ENCODE results near the gene NRG4.
"Not testable (repeated sequence)": the region's sequence is repeated elsewhere in the genome, so short reads cannot be mapped to it uniquely, and the experiment has no call there.

Gene NRG4

DNA sequence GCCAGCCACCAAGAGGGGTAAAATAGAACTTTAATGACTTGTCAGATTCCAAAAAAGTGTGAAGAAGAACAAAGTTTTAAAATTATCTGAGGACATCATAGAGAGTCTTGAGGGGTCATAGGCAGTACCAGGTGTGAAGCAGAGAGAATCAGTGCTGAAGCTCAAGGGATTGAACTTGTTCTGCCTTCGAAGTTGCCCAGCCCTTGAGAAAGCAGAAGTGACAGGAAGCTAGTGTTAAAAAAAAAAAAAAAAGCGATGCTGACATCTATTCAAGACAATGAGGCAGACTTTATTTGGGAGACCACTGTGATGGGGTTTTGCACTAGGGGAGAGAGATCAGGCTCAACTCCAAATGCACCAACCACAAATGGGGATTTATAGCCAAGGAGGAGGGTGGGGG is 86.8 kb downstream of the NRG4 start:
- no peak for DNase-seq

DNA sequence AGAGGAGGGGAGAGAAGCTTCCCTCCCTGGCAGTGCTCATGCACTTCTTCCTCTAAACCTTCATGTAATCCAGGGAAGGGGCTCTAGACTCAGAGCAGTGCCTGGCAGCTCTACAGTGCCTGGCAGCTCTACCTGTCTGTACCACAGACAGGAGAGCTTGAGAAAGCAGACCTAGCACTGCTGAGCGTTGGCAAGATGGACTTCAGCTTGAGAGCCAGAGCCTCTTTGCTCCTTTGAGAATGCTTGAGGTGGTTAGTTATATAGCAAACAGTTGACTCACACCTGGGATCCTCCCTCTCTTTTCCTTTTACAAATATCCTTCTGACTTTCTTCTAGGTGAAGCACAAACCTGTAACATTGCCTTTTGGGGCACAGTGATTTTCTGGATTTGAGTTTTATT is 87.6 kb downstream of the NRG4 start:
- no peak for DNase-seq

DNA sequence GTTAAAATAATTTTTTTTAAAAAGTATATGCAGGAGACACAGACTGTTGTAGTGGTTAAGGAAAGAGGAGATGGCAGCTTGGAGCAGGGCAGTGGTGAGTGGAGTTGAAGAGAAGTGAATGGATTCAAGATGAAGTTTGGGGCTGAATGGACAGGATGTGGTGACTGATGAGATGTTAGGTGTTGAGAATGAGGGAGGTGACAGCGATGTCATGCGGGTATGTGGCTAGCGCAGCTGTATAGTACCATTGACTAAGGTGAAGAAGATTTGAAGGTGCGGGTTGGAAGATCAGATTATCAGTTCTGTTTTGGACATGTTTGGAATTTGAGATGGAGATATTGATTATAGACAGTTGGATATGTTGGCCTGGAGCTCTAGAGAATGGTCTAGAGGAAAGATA is 88.5 kb downstream of the NRG4 start:
- DNase-seq, result no peak

- no peak for DNase-seq
These were observed 90.2 kb downstream of the NRG4 start for GRCh38 chr15:75921732-75922703.

GRCh38 chr15:75920079-75920478 is 92.1 kb downstream of the NRG4 start:
- no peak for DNase-seq

DNA sequence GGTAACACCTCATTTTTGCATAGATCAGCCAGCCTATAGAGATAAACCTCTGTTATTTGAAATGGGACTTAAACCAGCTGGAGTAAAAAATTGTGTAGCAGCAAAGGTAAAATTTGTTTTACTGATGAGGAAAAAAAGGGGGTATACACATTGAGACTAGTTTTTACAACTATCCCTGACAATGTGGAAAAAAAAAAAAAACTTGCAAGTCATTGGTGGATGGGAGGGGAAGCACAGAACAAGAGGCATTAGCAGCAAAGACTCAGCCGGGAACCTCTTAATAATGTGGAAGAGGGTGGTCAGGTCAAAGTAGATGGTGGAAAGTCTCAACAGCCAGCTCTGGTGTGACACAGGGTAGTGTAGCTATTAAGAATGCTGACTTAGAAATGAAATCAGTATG is 94.1 kb downstream of the NRG4 start:
- DNase-seq, result no peak

GRCh38 chr15:75916978-75917377 is 95.2 kb downstream of the NRG4 start:
- DNase-seq, result no peak

DNA sequence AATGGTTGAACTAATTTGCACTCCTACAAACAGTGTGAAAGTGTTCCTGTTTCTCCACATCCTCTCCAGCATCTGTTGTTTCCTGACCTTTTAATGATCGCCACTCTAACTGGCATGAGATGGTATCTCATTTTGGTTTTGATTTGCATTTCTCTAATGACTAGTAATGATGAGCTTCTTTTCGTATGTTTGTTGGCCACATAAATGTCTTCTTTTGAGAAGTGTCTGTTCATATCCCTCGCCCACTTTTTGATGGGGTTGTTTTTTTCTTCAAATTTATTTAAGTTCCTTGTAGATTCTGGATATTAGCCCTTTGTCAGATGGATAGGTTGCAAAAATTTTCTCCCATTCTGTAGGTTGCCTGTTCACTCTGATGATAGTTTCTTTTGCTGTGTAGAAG is 101.9 kb downstream of the NRG4 start:
- DNase-seq, result not testable (repeated sequence)

DNA sequence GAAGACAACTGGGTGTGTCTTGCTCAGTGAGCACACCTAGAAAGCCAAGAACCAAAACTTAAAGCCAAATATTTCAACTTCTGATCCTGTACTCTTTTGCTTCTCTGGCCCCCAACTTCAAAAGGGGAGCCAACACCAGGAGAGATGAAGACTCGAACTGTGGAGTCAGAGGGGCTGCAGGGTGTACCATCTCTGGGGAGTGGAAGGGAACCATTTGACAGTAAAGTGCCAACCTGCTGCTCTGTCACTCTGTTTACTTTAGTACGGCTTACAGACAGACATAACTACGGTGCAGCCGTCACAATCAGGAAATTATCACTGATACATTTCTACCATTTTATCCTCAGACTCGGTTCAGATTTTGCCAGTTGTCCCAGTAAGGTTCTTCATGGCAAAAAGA is 107.0 kb downstream of the NRG4 start:
- DNase-seq, result no peak

DNA sequence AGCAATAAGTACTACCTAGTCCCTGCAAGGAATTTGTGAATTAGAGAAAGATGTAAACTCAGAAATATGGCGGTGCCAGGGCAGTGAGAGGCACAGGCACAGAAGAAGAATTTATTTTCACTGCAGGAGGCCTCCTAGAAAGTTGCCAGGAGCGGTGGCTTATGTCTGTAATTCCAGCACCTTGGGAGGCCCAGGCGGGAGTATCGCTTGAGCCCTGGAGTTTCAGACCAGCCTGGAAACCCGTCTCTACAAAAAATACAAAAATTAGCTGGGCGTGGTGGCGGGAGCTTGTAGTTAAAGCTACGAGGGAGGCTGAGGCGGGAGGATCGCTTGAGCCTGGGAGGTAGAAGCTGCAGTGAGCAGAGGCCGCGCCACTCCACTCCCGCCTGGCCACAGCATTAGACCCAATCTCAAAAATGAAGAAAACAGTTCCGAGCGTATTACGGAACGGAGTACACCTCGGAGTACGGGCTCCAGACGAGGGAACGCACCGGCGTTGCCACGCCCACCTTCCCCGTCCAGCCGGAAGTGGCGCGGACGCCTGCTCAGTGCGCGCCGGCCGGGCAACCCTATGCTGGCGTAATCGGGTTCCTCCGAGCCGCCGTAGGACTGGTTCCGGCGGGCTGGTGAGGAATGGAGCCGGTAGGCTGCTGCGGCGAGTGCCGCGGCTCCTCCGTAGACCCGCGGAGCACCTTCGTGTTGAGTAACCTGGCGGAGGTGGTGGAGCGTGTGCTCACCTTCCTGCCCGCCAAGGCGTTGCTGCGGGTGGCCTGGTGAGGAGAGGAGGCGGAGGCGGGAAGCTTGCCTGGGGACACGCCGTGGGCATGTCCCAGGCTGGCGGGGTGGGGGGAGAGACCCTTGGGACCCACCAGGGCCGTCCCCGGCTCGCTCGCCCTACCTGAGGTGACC is 108.6 kb downstream of the NRG4 start, which contains the start of gene FBXO22:
Gene FBXO22 (plus strand): TSS at position 548 of the 909 bp plus-strand sequence. CDS start 86 bp downstream, at position 634.
- DNase-seq, result peak; percentile 95

DNA sequence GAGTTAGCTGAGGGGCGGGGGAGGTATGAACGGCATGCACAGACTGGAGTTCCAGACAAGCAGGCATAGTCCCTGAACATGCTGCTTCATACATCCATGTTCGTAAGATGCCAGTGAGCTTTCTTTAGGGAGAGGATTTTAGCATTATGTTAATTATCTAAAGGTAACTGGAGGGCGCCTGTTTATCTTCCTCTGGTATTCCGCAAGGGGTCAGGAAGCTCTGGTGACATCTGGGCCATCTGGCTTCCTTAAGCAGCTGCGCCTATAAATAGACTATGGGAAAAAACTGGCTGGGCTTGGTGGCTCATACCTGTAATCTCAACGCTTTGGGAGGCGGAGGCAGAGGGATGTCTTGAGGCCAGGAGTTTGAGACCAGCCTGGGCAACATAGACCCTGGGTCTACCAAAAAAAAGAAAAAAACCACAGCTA is 110.1 kb downstream of the NRG4 start:
- DNase-seq, result no peak

GRCh38 chr15:75900577-75900976 is 111.6 kb downstream of the NRG4 start:
- no peak for DNase-seq

DNA sequence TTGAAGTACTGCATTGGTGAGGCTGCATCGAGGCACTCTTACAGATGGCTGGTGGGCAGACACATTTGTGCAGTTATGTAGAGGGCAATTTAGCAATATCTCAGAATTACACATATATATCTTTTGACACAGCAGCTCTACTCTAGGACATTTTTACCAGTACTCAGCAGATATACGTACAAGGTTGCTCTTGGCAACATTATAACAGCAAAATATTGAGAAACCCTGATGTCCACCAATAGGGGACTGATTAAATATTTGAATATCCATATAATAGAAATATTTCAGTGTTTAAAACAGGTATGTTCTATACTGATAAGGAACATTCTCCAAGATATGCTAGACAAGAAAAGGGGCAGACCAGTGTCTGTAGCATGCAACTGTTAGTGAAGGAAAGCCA is 116.5 kb downstream of the NRG4 start:
- no peak for DNase-seq

DNA sequence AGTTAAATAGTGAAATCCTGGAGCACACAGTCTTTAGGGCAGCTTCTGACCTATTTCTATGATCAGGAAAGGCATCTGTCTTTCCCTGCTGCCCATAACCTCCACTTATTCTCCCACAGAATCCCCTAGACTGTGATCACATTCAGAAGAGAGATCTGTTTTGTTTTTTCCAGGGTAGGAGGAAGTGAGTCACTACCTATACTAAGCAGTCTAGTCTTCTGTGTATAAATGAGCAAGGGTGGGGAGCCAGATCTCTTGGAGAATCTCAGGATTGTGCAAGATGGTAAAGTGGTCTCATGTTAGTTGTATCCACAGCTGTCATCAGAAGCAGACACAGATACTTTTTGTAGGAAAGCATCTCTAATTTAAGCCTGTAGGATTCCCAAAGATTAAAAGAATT is 120.3 kb downstream of the NRG4 start:
- no peak for DNase-seq
